ENCODE results near the gene ARMH3.
A peak's percentile ranks its signal among the peaks of the same experiment; 100 is the strongest.

ARMH3 gene

DNA sequence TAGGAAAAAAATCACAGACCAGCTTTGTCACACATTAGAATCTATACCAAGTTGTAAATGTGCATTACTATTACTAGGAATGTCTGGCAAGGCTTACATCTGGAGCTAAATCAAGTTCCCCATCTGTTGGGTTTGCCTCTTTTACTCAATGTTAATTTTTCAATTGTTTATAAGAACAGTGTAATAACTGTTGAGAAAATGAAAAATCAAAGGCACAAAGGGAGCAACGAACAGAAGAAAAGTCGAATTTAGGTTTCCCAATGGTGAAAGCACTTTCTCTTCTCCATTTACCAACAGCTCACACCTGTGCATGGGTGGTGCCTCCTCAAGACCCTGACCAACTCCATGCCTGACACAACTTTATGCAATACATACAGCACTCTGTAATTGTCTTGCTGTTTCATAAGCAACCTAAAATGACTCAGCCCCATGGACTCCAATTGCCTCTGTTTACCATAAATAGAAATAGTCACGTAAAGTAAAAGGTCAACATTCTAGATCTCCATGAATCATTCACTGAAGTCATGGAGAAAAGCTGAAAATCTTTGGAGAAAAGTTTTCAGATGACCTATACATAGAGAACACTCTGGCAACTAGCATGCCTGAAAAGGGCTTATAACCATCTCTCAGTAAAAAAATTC, 116.8 kb downstream of the ARMH3 start:
- peak; percentile 62 for DNase-seq (ENCODE audit: low spot score)

DNA sequence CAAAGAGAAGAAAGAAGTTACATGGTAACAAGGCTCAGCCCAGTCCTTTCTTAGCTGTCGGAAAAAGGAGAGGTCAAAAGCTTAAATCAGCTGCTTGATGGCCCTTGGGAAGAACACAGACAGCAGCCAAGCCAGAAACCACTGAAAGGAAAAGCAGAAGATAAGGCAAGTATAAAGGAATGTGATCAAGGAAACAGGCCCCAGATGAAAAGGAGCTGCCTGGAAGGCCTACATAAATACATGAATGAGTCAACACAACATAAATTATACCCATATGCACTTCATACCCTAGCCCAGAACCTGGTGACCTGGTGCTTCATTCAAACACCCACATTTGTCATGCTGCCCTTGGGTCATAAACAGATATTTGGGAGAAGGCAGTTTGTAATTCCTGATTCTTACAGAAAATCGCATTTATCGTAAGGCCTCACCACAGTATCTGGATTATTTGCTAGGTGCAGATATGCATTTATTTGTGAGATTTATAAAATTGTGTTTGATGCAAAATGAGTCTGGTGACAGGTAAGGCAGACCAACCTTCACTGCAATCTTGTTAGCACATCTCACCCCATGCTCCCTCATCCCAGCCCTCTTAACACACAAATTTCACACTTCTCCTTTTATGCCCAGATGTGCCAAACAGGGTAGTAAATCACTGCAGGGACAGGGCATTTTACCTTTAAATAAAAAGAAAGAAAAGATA, 117.5 kb downstream of the ARMH3 start:
- DNase-seq (ENCODE audit: low spot score), result peak; percentile 71

DNA sequence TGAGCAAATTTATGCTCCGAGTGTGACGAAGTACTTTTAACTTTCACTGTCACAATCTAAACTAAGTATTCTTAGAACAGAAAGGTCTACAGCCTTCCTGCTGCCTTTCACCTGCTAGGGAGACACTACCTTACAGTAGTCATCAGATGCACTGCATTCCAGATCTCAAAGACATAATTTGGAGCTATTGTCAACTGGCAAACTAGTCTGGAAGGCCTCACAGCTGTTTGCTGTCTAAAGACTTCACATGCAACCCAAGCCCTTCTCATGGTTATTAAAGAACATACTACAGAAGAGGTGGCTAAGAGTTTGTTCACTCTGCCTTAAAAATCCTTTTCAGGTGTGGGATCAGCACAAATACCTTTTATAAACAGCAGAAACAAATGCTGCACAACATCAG, 120.5 kb downstream of the ARMH3 start:
- no peak for DNase-seq (ENCODE audit: low spot score)

DNA sequence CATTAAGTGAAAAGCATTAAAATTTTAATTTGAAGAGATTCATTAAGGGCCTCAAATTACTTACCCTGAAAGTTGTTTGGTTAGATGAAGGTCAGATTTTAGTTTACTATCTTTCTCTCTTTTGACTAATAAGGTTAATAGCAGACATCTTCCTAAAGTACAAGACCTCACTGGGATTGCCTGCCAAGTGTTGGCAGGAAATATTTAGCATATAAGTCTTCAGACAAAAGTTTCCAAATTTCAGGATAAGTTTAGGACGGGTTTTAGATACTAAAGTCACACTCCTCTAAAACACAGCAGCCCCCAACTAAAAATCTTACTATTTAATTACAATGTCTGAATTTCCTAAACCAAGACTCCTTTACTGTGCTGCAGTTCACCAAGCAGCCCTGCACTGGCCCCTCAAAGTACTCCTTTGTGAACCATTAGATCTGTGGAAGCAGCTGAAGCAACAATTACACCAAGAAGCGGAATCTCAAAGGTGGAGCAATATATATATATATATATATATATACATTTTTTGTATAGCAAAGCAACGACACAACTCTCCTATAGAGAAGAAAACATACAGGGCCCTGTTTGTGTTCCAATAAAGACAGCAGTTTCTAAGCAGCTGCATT, 121.2 kb downstream of the ARMH3 start:
- DNase-seq (ENCODE audit: low spot score), result no peak

DNA sequence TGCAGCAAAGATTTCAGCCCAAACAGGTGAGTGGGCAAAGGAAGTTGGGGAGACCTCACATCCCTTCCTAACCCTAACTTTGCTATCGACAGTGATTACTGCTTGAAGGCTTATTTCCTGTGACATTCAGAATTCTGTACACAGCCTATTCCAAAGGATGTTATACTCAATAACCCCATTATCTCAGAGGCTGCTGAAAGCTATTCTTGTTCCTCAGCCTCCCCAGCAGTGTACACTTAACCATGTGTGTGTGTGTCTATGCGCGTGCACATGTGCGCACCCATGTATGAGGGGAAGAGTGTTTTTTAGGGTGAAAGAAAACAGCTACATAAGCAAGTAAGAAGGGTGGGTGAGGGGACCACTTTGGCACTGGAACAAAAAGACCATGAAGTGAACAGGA, 122.0 kb downstream of the ARMH3 start:
- no peak for DNase-seq (ENCODE audit: low spot score)

DNA sequence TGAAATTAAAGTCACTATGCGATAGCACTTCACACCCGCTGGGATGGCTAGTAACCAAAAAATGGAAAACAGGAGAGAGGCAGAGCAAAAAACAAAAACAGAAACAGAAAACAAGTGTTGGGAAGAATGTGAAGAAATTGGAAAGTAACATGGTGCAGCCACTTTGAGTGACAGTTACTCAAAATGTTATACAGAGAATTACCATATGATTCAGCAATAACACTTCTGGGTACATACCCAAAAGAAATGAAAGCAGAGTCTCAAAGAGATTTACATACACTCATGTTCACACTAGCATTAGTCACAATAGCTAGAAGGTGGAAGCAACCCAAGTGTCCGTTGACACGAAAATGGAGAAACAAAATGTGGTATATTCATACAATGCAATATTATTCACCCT, 123.8 kb downstream of the ARMH3 start:
- DNase-seq (ENCODE audit: low spot score), result no peak

DNA sequence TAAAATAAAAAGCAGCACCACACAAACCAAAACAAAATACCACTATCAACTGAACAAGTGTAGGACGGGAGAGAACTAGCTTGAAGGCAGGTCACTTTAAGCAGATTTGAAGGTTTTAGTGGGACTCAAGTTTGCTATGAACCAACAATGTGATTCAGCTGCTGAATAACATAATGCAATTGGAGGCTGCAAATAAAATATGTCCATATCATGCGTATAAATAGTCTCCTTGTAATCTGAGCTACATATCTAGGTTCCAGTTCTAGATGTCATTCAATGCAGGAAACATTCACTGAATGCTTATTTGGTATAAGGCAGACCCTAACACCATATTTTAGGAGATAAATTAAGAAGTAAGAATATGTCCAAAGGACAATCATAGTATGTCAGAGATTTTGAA, 130.9 kb downstream of the ARMH3 start:
- no peak for DNase-seq (ENCODE audit: low spot score)

DNA sequence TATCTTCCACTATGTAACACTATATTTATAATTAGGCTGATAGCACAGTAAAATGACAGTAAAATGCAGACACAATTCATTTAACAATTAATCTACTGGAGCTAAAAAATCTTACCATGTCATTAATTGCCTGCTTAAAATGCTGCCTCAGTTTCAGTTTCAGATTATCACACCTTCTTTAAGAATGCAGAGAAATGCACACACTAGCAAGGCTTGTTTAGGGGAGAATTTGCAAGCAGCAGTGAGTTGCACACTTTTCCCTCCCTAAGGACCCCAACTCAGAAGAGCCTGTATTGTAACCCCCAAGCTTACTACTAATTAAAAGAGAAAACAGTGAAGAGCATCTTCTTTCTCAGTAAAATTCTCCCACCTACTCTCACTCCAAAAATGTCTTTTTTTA, 132.7 kb downstream of the ARMH3 start:
- no peak for DNase-seq (ENCODE audit: low spot score)

DNA sequence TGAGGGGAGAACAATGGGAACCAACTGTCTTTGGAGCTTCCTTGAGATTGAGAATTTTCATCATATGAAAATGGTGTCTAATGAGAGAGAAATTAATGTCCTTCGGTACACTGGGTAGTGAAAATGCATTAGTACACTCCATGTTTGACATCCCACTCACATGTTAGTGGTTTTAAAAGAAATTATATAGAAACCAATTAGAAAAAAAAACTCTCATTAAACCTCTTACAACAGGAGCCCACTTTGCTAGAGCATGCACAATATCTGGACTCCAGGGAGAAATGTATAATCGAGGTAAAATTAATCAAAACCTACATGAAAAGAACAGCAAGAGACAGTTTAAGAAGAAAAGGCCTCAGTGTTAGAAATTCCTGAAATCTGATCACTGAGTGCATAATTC, 133.1 kb downstream of the ARMH3 start:
- no peak for DNase-seq (ENCODE audit: low spot score)

DNA sequence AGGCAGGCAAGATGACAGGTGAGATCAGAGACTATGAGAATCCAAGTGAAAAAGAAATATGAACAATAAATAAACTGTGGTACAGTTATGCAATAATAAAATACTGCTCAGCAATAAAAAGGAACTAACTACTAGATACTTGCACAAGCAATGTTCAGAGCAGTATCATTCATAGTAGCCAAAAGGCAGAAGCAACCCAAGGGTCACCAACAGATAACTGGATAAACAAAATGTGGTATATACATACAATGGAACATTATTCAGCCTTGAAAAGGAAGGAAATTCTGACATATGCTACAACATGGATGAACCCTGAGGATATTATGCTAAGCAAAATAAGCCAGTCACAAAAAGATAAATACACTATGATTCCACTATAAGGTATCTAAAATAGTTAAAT, 135.4 kb downstream of the ARMH3 start:
- no peak for DNase-seq (ENCODE audit: low spot score)

DNA sequence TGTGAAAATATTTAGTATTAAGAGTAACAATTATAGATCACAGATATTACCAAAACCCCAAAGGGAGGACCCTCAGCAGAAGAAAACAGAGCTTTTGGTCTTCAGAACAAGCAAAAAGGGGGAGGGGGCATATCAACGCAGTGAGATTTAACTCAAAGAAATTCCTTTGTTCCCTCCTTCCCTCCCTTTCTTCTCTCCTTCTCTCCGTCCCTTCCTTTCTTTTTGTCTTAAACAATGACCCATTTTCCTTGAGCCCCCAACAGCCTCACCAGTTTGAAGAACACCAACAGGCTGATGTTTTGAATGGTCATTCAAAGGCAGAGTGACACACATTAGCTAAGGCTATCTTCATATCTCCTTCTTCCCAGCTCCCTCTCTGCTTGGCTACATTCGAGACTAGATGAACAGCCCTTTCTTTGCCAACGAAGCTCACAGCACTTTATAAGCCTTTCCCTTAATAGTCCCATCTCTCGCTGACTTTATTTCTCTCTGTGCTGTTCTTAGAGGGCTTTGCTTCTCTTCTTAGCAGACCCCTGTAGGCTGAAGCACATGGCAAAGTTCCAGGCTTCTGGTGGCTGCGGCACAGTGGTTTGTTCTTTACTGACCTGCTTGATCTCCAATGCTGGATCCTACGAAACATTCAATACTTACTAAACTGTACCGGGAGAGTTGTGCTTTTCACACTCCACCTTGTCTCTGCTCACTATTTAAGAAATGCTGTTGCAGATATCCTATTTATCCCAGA, 136.8 kb downstream of the ARMH3 start:
- DNase-seq (ENCODE audit: low spot score), result no peak

DNA sequence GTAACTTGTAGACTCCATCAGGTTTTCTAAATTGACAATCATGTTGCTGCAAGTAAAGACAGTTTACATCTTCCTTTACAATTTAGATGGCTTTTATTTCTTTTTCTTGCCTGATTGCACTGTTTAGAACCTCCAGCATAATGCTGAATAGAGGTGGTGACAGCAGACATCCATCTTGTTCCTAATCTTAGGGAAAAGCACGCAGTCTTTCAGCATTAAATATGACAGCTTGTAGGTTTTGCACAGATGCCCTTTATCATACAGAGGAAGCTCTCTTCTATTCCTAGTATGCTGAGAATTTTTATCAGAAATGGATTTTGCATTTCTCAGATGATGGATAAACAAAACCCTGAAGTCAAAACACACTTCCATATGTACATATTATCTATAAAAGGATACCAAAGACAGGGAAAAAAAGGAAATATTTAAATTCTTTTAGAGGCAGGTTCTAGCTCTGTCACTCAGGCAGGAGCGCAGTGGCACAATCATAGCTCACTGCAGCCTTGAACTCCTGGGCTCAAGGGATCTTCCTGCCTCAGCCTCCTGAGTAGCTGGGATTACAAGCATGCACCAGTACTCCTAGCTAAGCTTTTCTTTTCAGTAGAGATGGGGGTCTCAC, 143.3 kb downstream of the ARMH3 start:
- DNase-seq (ENCODE audit: low spot score), result no peak

DNA sequence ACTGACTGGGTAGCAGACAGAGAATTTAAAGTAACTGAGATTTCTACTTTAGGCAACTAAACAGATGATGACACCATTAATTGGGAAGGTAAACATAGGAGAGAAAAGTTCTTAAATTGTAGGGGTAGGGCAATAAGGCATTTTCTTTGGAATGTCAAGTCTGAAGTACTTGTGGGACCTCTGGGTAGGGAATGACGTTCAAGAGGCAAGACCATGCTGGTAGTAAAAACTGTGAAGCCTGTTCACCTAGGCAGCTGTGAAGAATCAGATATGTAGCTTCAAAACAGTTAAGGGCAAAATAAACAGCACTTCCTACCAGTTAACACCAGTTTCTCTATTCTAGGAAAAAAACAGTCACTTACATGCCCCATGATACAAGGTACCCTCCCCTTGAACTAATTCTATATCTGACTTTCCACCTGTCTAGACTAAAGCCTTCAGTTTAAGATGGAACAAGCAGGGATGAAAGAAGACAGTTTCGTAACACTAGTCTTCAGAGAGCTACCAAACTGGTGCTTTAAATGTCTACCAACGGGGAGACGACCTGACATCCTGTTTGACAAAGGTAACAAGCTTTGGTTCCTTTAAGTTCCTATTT, 149.3 kb downstream of the ARMH3 start:
- no peak for DNase-seq (ENCODE audit: low spot score)

DNA sequence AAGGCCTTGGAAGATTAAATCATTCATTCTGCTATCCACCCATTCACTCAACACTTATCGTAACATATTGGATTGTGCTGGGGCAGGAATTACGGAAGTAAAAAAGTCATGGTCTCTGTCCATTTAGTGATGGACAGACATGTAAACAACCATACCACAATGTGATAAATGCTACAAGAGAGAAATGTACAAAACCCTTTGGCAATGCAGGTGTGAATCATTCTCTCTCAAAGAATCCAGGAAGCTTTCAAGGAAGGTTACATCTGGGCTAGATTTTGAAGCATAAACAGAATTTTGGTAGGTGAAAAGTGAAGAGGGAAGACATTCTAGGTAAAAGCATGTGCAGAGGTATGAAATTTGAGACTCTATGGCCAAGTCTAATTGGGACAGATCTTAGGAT, 150.7 kb downstream of the ARMH3 start:
- no peak for DNase-seq (ENCODE audit: low spot score)

DNA sequence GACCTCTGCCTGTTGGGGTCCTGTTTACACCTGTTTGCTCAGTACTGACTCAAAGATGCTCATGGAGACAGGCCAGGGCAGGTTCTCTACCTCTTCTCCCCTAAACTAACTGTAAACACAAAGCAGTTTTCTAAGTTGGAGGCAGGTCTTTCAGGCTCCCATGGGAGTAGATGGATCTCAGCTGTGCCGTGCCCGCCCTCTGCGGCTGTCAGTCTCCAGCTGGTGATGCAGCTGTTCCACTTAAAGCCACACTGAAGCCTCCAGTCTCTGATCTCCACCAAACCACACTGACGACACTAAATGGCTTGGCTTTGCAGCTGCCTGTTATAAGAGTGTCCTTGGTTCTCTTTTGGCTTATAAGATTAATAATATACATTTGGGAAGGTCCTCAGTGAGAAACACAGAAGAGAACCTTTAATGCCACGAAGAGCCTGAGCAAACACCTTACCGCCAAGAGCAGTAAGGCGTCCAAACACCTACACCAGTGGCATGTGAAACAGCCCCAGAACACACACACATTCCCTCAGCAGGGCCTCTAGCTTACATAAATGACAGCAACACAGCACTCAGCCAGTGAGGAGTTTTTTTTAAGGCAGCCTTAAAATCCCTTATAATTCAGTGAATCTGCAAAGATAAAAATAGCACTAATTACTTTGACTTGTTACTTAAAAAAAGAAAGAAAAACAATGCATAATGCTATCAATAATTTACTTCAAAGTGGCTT, 152.0 kb downstream of the ARMH3 start:
- no peak for DNase-seq (ENCODE audit: low spot score)

DNA sequence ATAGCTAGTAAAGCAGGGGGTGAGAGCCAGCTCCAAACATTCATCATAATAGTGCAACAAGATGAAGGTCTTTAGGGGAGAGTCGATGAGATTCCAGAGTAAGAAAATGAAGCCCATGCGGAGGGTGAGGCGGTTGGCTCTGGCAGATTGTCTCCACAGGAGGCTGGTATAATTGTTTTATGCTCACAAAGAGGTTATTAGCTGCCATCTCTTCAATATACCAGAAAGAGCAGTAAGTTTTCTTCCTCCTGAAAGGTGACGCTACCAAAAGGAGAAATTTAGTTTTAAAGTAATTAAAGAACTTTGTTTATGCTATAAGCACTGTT, 153.2 kb downstream of the ARMH3 start:
- no peak for DNase-seq (ENCODE audit: low spot score)

DNA sequence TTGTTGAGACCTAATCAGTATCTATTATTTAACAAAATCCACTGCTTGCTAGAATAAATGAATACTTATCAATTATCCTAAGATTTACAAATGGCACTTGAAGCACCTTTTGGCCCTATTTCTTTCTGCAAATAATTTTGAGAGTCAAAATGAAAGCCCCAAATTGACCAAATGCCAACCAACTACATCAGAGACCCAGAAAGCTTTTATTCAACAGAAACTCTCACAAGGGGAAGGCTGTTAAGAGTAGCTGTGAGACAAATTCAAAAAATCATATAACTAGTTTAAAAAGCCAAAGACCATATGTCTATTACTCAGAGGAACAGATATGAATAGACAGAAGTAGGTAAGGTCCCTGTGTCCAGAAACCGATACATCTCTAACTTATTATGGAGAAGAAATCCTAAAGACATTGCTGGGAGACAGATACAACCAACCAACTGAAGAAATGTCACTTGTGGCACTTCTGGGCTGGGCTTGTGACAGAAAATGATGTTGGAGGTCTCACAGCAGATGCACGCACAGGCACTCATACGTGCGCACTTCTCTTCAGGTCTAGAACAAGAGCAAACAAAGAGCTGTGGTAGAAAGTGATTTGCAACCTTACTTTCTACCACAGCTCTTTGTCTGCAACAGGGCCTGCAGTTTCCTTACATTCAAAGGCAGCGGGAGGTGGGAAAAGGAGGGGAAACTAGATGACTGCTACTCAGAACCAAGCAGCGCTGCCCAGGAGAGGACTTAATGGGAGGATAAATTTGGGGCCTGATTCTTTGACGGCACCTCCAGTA, 153.7 kb downstream of the ARMH3 start:
- no peak for DNase-seq (ENCODE audit: low spot score)

DNA sequence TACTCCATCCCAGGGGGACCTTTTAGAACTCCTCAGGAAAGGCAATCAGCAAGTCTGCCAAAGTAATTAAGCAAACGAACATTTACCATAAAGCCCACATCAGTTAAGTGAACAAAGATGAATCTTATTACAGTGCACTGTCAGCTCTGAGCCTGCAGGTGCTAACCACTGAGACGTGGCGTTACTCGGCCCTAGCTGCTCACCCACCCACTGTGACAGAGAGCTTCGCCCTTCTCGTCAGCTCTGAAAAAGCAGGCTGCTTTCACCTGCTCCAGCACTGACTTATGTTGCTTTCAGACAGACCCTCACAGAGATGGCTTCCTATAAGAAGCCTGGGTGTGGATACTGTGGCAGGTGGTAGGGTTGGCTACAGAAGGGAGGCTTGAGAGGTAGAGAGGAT, 154.6 kb downstream of the ARMH3 start:
- no peak for DNase-seq (ENCODE audit: low spot score)

DNA sequence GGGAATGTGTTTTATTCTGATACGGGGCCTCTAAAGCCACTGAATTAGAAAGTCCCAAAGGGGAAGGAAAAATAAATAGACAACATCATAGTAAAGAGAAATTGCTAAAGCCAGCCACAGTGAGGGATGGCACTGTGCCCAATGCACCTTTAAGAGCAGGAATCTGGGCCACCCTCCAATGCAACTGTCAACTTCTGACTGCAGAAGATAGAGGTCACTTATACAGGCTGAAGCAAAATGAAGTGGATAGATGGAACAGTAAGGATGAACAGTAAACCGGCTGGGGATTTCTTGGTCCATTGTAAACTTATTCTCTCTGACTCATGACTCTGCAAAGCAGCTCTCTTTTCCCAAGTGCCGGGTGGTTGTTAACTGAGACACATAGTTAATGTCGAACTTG, 158.3 kb downstream of the ARMH3 start:
- no peak for DNase-seq (ENCODE audit: low spot score)

DNA sequence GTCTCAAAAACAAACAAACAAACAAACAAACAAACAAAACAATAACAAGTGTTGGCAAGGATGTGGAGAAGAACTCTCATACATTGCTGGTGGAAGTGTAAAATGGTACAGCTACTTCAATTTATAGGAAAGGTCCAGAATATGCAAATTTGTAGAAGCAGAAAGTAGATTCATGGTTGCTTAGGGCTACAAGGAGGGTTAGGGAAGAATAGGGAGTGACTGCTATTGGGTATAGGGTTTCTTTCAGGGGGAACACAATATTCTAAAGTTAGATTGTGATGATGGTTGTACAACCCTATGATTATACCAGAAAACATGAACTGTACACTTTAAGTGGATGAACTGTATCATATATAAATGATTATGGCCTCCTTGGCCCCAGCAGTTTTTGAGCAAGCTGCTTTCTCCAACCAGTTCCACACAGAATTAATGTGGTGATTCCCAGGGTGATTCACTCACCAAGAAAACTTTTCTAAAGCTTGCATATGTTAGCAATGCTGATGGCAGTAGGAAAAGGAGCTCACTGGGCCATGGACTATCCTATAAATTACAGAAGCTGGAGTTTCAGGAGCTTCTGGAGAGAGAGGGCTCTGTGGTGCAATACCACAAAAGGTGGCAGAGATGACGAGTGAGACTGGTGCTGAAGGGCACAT, 159.6 kb downstream of the ARMH3 start:
- no peak for DNase-seq (ENCODE audit: low spot score)

Measured in AG20443 (cell line).